AG09319 (cell line): Measurements from ENCODE around the gene CLTB.

ENCODE experiments used
- DNase-seq: peaks from one replicate; pipeline ENCODE4 v3.0.0-alpha.2; 2010; ENCODE audit warnings: low read depth; ENCODE audit errors: extremely low read depth
- TF ChIP-seq, protein P1 (sequence below): IDR thresholded peaks from 2 replicates; pipeline ENCODE4 v1.5.1; 2011; ENCODE audit warnings: low read depth, mild to moderate bottlenecking, inconsistent platforms, low read length, moderate library complexity

The CLTB gene

DNA sequence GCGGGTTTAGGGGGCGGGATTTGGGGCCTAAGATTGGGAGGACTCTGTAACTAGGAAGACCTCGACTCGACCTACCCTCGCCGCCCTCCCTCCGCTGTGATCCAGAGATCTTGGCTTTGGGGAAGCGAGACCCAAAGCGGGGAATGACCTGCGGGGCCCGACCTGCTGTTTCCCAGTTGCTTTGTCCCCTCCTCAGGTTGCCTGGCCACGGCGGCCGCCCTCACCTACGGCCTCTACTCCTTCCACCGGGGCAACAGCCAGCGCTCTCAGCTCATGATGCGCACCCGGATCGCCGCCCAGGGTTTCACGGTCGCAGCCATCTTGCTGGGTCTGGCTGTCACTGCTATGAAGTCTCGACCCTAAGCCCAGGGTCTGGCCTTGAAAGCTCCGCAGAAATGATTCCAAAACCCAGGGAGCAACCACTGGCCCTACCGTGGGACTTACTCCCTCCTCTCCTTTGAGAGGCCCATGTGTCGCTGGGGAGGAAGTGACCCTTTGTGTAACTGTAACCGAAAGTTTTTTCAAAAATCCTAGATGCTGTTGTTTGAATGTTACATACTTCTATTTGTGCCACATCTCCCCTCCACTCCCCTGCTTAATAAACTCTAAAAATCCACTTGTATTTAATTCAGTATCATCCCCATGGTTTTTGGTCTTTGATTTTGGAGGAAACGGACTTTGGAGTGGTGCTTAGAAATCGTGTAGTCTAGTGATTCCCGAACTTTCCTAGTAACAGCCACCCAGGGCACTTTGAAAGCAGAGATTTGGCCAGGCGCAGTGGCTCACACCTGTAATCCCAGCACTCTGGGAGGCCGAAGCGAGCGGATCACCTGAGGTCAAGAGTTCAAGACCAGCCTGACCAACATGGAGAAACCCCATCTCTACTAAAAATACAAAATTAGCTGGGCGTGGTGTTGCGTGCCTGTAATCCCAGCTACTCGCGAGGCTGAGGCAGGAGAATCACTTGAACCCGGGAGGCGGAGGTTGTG, 26.9 kb downstream of the CLTB start:
- TF ChIP-seq, protein P1, sequence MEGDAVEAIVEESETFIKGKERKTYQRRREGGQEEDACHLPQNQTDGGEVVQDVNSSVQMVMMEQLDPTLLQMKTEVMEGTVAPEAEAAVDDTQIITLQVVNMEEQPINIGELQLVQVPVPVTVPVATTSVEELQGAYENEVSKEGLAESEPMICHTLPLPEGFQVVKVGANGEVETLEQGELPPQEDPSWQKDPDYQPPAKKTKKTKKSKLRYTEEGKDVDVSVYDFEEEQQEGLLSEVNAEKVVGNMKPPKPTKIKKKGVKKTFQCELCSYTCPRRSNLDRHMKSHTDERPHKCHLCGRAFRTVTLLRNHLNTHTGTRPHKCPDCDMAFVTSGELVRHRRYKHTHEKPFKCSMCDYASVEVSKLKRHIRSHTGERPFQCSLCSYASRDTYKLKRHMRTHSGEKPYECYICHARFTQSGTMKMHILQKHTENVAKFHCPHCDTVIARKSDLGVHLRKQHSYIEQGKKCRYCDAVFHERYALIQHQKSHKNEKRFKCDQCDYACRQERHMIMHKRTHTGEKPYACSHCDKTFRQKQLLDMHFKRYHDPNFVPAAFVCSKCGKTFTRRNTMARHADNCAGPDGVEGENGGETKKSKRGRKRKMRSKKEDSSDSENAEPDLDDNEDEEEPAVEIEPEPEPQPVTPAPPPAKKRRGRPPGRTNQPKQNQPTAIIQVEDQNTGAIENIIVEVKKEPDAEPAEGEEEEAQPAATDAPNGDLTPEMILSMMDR = no peak
- no peak for DNase-seq

DNA sequence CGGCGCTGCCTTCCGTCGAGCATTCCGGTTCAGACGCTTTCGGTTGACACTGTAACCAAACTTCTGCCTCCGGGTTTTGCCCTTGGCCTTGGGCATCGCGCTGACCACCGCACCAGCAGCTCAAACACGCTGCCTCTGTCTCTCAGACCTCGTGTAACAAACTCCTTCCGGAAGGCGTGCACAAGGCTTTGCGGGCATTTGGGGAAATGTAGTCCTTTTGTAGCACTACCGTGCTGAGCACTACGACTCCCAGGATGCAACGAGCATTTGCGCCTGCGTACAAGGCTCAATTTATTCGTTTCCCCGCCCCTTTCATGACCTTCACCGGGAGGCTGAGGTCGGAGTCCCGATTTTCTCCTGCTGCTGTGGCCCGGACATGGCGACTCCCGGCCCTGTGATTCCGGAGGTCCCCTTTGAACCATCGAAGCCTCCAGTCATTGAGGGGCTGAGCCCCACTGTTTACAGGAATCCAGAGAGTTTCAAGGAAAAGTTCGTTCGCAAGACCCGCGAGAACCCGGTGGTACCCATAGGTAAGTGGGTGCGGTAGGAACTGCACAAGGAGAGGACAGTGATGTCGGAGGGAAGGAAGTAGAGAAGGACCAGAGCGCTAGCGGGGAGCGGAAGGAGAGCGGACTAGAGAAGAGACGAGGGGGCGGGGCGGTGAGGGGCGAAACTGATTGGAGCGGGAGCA, 27.8 kb downstream of the CLTB start, which contains the start of the genes HIGD2A and NOP16:
Gene HIGD2A (plus strand): TSS at position 308 of the 691 bp plus-strand sequence. CDS start 69 bp downstream, at position 377.
Gene NOP16 (minus strand): TSS at position 155 of the 691 bp plus-strand sequence. CDS start 59 bp downstream, at position 96.
- DNase-seq = peak; percentile 98
- TF ChIP-seq, protein P1 = no peak

DNA sequence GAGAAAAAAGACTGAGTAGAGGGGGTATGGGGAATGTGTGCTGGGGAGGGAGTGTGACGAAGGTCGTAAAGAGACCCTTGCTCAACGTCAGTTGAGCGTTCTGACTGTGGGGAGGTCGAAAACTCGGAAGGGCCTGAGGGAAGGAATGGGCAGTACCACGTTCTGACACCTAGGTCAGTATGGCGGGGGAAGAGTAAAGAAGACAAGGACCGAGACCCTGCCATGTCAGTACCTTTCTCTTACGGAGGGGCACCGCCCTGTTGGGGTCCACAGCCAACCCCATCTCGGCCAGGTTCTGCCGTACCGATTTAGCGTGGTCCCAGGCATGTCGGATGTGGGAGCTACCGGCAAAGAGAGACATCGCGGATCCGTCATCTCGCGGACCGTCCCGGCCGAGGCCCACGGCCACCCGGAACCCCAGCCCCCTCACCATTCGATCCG, 28.3 kb downstream of the CLTB start:
- TF ChIP-seq, protein P1 = no peak
- DNase-seq = no peak

DNA sequence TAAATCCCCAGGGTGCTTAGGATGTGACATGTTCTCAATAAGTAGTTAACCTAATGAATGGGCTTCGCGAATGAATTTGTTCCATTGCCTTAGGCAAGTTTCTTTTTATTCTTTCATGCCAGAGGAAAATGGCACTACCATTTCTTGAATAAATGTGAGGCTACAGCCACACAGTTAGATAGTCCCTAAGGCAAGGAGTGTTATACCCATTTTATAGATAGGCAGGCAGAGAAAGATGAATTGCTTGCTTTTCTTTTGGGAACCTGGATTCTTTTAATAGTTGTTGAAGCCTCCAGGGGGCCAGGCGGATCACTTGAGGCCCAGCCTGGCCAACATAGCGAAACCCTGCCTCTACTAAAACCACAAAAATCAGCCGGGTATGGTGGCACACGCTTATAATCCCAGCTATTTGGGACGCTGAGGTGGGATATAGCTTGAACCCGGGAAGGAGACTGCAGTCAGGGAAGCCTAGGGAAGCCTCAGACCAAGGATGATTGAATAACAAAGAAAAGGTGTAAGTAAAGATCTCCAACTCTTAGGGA, 28.9 kb downstream of the CLTB start:
- TF ChIP-seq, protein P1 = no peak
- no peak for DNase-seq

DNA sequence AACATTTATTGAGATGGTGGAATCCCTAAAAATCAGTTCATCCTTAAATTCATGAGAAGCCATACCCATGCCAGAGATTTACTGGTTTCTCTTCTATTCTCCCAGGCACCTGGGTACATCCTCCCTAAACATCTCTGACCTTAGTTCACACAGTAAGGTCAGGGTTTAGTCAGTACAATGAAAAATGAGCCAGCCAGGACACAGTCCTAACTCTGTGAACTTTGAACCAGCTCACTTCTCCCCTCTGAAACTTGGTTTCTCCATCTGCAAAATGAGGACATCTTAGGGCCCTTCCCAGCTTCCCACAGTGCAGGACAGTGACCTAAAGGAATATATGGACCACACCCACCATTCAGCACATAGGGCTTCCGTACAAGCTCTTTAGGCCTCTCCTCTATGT, 29.8 kb downstream of the CLTB start:
- TF ChIP-seq, protein P1 = no peak

DNA sequence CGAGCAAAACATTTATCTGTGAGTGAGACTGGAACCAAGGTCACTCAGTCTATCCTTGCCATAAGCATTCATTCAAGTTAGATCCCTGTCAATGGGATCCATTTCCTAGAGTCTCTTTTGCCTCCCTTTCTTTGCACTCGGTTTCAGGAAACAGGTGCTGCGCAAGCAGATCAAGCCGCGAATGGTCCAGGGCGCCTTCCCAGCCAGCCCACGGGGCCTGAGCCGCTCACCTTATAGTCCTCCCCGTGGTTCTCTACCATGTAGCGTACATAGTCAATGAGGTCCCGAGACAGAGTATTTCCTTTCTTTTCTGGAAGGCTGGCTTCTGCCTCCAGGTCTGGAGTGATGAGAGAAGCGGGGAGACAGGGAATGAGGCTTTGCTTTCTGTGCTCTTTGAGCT, 31.3 kb downstream of the CLTB start:
- TF ChIP-seq, protein P1 = no peak
- DNase-seq = no peak

More for the DNA sequence above, 29.8 kb downstream of the CLTB start:
- no peak for DNase-seq
